DOHH2 (cell line): ENCODE results near the gene GGT6.

Experiments
- EZH2phosphoT487 ChIP-seq: fragments of 200-600 bp; sonication (generic); IDR thresholded peaks from 2 replicates; pipeline ENCODE4 v1.6.1; 2017; ENCODE audit warnings: borderline replicate concordance, mild to moderate bottlenecking, antibody characterized with exemption, low read length, moderate library complexity, mixed read lengths
- TF ChIP-seq, protein P1 (sequence below): fragments of 200-600 bp; sonication (generic); IDR thresholded peaks from one replicate; pipeline ENCODE4 v1.5.1; 2014; ENCODE audit warnings: antibody characterized with exemption, mild to moderate bottlenecking, low read depth, low read length; ENCODE audit not compliant: poor library complexity, severe bottlenecking

DNA sequence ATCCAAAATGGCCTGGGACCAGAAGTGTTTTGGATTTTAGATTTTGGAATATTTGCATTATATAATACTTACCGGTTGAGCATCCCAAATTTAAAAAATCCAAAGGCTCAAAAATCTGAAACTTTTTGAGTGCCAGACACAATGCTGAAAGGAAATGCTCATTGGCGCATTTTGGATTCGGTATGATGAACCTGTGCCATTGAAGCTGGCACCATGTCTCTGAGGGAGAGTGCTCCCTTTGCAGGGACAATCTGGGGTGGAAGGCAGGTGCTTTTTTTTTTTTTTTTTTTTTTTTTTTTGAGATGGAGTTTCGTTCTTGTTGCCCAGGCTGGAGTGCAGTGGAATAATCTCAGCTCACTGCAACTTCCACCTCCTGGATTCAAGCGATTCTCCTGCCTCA is 41.7 kb upstream of the GGT6 start:
- TF ChIP-seq, protein P1, sequence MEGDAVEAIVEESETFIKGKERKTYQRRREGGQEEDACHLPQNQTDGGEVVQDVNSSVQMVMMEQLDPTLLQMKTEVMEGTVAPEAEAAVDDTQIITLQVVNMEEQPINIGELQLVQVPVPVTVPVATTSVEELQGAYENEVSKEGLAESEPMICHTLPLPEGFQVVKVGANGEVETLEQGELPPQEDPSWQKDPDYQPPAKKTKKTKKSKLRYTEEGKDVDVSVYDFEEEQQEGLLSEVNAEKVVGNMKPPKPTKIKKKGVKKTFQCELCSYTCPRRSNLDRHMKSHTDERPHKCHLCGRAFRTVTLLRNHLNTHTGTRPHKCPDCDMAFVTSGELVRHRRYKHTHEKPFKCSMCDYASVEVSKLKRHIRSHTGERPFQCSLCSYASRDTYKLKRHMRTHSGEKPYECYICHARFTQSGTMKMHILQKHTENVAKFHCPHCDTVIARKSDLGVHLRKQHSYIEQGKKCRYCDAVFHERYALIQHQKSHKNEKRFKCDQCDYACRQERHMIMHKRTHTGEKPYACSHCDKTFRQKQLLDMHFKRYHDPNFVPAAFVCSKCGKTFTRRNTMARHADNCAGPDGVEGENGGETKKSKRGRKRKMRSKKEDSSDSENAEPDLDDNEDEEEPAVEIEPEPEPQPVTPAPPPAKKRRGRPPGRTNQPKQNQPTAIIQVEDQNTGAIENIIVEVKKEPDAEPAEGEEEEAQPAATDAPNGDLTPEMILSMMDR, result no peak
- TF ChIP-seq EZH2phosphoT487, result no peak
